ENCODE results near the gene RTN3.
A peak's percentile ranks its signal among the peaks of the same experiment; 100 is the strongest.

Gene RTN3

DNA sequence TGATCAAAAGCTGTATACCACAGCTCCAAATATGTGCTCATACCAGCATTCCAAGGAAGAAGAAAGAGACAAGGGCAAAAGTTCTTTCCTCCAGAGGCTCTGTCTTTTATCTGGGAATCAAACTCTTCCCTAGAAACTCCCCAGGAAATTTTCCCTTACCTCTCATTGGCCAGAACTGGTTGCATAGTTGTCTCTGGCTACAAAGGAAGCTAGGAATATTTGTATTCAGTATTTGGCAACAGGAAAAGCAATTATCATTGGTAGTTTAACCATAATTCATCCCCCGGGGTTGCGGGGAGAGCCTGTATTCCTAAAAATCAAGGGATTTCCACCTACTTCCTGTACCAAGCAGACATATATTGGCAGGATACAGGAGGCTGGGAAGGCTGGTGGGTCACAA lies 97.7 kb downstream of the RTN3 start:
- H3K14ac ChIP-seq (ENCODE audit: low read length), result peak overlapping the region; percentile 83
- H3K9ac ChIP-seq (ENCODE audit: low read length), result no peak overlapping the region
- H2BK5ac ChIP-seq (ENCODE audit: low read depth, low read length, poor library complexity), result peak overlapping the region; percentile 79
- no peak overlapping the region for H4K91ac ChIP-seq (ENCODE audit: low read depth, low read length)
- H3K23ac ChIP-seq (ENCODE audit: low read length), result no peak overlapping the region
- DNase-seq, result peak; percentile 28 to 67
- H4K12ac ChIP-seq (ENCODE audit: low read depth, low read length), result no peak overlapping the region
- peak overlapping the region; percentile 93 for H3K27ac ChIP-seq (ENCODE audit: low read depth, low read length)
- H2AFZ ChIP-seq (ENCODE audit: insufficient read depth, low read length, poor library complexity), result no peak overlapping the region
- H3K4ac ChIP-seq (ENCODE audit: low read depth, low read length), result no peak overlapping the region
- no peaks in the 10 kb centered on the region for H3K27me3 ChIP-seq (ENCODE audit: insufficient read depth, low read length)
- peak overlapping the region; percentile 57 for H4K8ac ChIP-seq (ENCODE audit: low read depth, low read length)
- H2AK5ac ChIP-seq (ENCODE audit: low read length), result no peak overlapping the region
- no peaks in the 10 kb centered on the region for H3K9me3 ChIP-seq (ENCODE audit: insufficient read depth, low read depth, low read length)
- H2BK120ac ChIP-seq (ENCODE audit: insufficient read depth, low read length, poor library complexity), result peak overlapping the region; percentile 82
- H3K4me3 ChIP-seq (ENCODE audit: low read depth, low read length), result no peak overlapping the region
- H3K4me1 ChIP-seq (ENCODE audit: control insufficient read depth in 1 of 2, insufficient read depth in 2 of 2, low read length in 2 of 2), result peaks cover 6 to 14% of the 10 kb centered on the region in 2 experiments
- no CpG with 5 or more reads among the region's 2 CpGs for WGBS (ENCODE audit: extremely low coverage, insufficient coverage, insufficient read length)
- H2BK12ac ChIP-seq (ENCODE audit: low read length), result peak overlapping the region; percentile 87
- no peaks in the 10 kb centered on the region for H3K36me3 ChIP-seq (ENCODE audit: control insufficient read depth in 1 of 2, insufficient read depth in 2 of 2, low read length in 2 of 2)
- no peak overlapping the region for H3K18ac ChIP-seq (ENCODE audit: low read length)
- H3K4me2 ChIP-seq (ENCODE audit: low read length), result peak overlapping the region; percentile 55
- peaks cover 22% of the 10 kb centered on the region for H3K79me1 ChIP-seq (ENCODE audit: low read length)
- no peaks in the 10 kb centered on the region for H3K79me2 ChIP-seq (ENCODE audit: control insufficient read depth, insufficient read depth, low read length, poor library complexity)

DNA sequence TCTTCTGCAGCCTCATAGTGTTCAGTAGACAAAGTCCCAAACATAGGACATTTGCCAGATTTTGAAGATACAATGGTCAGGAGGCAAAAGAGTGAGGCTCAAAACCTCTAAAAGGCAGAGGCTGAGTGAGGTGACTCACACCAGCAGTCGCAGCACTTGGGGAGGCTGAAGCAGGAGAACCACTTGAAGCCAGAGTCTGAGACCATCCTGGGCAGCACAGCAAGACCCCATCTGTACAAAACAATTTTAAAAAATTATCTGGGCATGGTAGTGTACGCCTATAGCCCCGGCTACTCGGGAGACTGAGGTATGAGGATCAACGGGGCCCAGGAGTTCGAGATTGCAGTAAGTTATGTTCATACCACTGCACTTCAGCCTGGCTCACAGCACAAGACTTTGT lies 101.4 kb downstream of the RTN3 start:
- Histone ChIP-seq H3K79me2 (ENCODE audit: control insufficient read depth, insufficient read depth, low read length, poor library complexity) (no peaks in the 10 kb centered on the region), H3K4me3 (ENCODE audit: low read depth, low read length) (no peak overlapping the region), H3K4me1 (ENCODE audit: control insufficient read depth in 1 of 2, insufficient read depth in 2 of 2, low read length in 2 of 2) (peaks cover 6 to 16% of the 10 kb centered on the region in 2 experiments), H4K12ac (ENCODE audit: low read depth, low read length) (no peak overlapping the region), H3K79me1 (ENCODE audit: low read length) (peaks cover 23% of the 10 kb centered on the region), H3K14ac (ENCODE audit: low read length) (no peak overlapping the region), H3K27ac (ENCODE audit: low read depth, low read length) (no peak overlapping the region), H2BK12ac (ENCODE audit: low read length) (peak overlapping the region; percentile 21), H3K9ac (ENCODE audit: low read length) (no peak overlapping the region), H3K27me3 (ENCODE audit: insufficient read depth, low read length) (no peaks in the 10 kb centered on the region), H2AFZ (ENCODE audit: insufficient read depth, low read length, poor library complexity) (no peak overlapping the region), H2BK5ac (ENCODE audit: low read depth, low read length, poor library complexity) (peak overlapping the region; percentile 4), H3K36me3 (ENCODE audit: control insufficient read depth in 1 of 2, insufficient read depth in 2 of 2, low read length in 2 of 2) (no peaks in the 10 kb centered on the region), H3K9me3 (ENCODE audit: insufficient read depth, low read depth, low read length) (no peaks in the 10 kb centered on the region), H4K91ac (ENCODE audit: low read depth, low read length) (peak overlapping the region; percentile 18), H2BK120ac (ENCODE audit: insufficient read depth, low read length, poor library complexity) (peak overlapping the region; percentile 25), H3K23ac (ENCODE audit: low read length) (no peak overlapping the region), H2AK5ac (ENCODE audit: low read length) (no peak overlapping the region), H3K4me2 (ENCODE audit: low read length) (no peak overlapping the region), H3K4ac (ENCODE audit: low read depth, low read length) (peak overlapping the region; percentile 47), H3K18ac (ENCODE audit: low read length) (no peak overlapping the region), H4K8ac (ENCODE audit: low read depth, low read length) (no peak overlapping the region)
- no CpG with 5 or more reads among the region's 6 CpGs for WGBS (ENCODE audit: extremely low coverage, insufficient coverage, insufficient read length)
- DNase-seq, result no peak

GRCh38 chr11:63783925-63784592 lies 102.8 kb downstream of the RTN3 start:
- Histone ChIP-seq H3K4me3 (ENCODE audit: low read depth, low read length) (no peak overlapping the region), H3K9me3 (ENCODE audit: insufficient read depth, low read depth, low read length) (no peaks in the 10 kb centered on the region), H2BK12ac (ENCODE audit: low read length) (peak overlapping the region; percentile 14), H3K9ac (ENCODE audit: low read length) (no peak overlapping the region), H3K4me1 (ENCODE audit: control insufficient read depth in 1 of 2, insufficient read depth in 2 of 2, low read length in 2 of 2) (peaks cover 6 to 12% of the 10 kb centered on the region in 2 experiments), H2BK120ac (ENCODE audit: insufficient read depth, low read length, poor library complexity) (peak overlapping the region; percentile 49), H2BK5ac (ENCODE audit: low read depth, low read length, poor library complexity) (peak overlapping the region; percentile 44), H3K4me2 (ENCODE audit: low read length) (peak overlapping the region; percentile 9), H3K36me3 (ENCODE audit: control insufficient read depth in 1 of 2, insufficient read depth in 2 of 2, low read length in 2 of 2) (no peaks in the 10 kb centered on the region), H3K79me2 (ENCODE audit: control insufficient read depth, insufficient read depth, low read length, poor library complexity) (no peaks in the 10 kb centered on the region), H4K8ac (ENCODE audit: low read depth, low read length) (peak overlapping the region; percentile 69), H3K14ac (ENCODE audit: low read length) (peak overlapping the region; percentile 48), H4K91ac (ENCODE audit: low read depth, low read length) (peak overlapping the region; percentile 67), H3K23ac (ENCODE audit: low read length) (no peak overlapping the region), H3K27ac (ENCODE audit: low read depth, low read length) (peak overlapping the region; percentile 96), H4K12ac (ENCODE audit: low read depth, low read length) (peak overlapping the region; percentile 2), H3K18ac (ENCODE audit: low read length) (no peak overlapping the region), H3K27me3 (ENCODE audit: insufficient read depth, low read length) (no peaks in the 10 kb centered on the region), H3K79me1 (ENCODE audit: low read length) (peaks cover 16% of the 10 kb centered on the region), H2AFZ (ENCODE audit: insufficient read depth, low read length, poor library complexity) (peak overlapping the region; percentile 83), H2AK5ac (ENCODE audit: low read length) (no peak overlapping the region), H3K4ac (ENCODE audit: low read depth, low read length) (no peak overlapping the region)
- WGBS (ENCODE audit: extremely low coverage, insufficient coverage, insufficient read length), result no CpG with 5 or more reads among the region's 7 CpGs
- no peak for DNase-seq

- DNase-seq, result no peak
- Histone ChIP-seq H2BK120ac (ENCODE audit: insufficient read depth, low read length, poor library complexity) (no peak overlapping the region), H3K36me3 (ENCODE audit: control insufficient read depth in 1 of 2, insufficient read depth in 2 of 2, low read length in 2 of 2) (no peaks in the 10 kb centered on the region), H3K9ac (ENCODE audit: low read length) (no peak overlapping the region), H3K23ac (ENCODE audit: low read length) (no peak overlapping the region), H3K18ac (ENCODE audit: low read length) (no peak overlapping the region), H3K9me3 (ENCODE audit: insufficient read depth, low read depth, low read length) (peaks cover 4% of the 10 kb centered on the region), H4K8ac (ENCODE audit: low read depth, low read length) (no peak overlapping the region), H3K27me3 (ENCODE audit: insufficient read depth, low read length) (no peaks in the 10 kb centered on the region), H3K79me2 (ENCODE audit: control insufficient read depth, insufficient read depth, low read length, poor library complexity) (no peaks in the 10 kb centered on the region), H3K79me1 (ENCODE audit: low read length) (peaks cover 6% of the 10 kb centered on the region), H2BK12ac (ENCODE audit: low read length) (no peak overlapping the region), H4K12ac (ENCODE audit: low read depth, low read length) (no peak overlapping the region), H3K4me2 (ENCODE audit: low read length) (no peak overlapping the region), H3K27ac (ENCODE audit: low read depth, low read length) (no peak overlapping the region), H2AK5ac (ENCODE audit: low read length) (no peak overlapping the region), H2AFZ (ENCODE audit: insufficient read depth, low read length, poor library complexity) (no peak overlapping the region), H3K14ac (ENCODE audit: low read length) (no peak overlapping the region), H2BK5ac (ENCODE audit: low read depth, low read length, poor library complexity) (no peak overlapping the region), H4K91ac (ENCODE audit: low read depth, low read length) (peak overlapping the region; percentile 68), H3K4me3 (ENCODE audit: low read depth, low read length) (no peak overlapping the region), H3K4me1 (ENCODE audit: control insufficient read depth in 1 of 2, insufficient read depth in 2 of 2, low read length in 2 of 2) (peaks cover 0 to 2% of the 10 kb centered on the region in 2 experiments), H3K4ac (ENCODE audit: low read depth, low read length) (no peak overlapping the region)
- WGBS (ENCODE audit: extremely low coverage, insufficient coverage, insufficient read length), result no CpG with 5 or more reads among the region's 1 CpG
Observed at GRCh38 chr11:63785823-63786222, 104.5 kb downstream of the RTN3 start.

All from trophoblast cell (in vitro differentiated cells and primary cell).